Astrocyte of the spinal cord (primary cell): ENCODE measurements around the gene PLVAP.
A peak's percentile ranks its signal among the peaks of the same experiment; 100 is the strongest.

Experiments used
- DNase-seq: peaks from one replicate; pipeline ENCODE4 v3.0.0; 2011; ENCODE audit warnings: low read depth, low spot score
- H3K4me3 ChIP-seq: 2 replicates; pipeline ENCODE4 v1.5.1; 2011; ENCODE audit warnings: low read depth, mild to moderate bottlenecking, low read length, moderate library complexity
- in situ Hi-C: cut with HindIII; loops from 2 replicates; pipeline ENCODE4 v1.10.0; 2017; ENCODE audit warnings: low sequenced_read_pairs
- TF ChIP-seq, protein P1 (sequence below): IDR thresholded peaks from 2 replicates; pipeline ENCODE4 v1.5.1; 2012; ENCODE audit warnings: low read depth, mild to moderate bottlenecking, low read length, inconsistent platforms

The PLVAP gene

DNA sequence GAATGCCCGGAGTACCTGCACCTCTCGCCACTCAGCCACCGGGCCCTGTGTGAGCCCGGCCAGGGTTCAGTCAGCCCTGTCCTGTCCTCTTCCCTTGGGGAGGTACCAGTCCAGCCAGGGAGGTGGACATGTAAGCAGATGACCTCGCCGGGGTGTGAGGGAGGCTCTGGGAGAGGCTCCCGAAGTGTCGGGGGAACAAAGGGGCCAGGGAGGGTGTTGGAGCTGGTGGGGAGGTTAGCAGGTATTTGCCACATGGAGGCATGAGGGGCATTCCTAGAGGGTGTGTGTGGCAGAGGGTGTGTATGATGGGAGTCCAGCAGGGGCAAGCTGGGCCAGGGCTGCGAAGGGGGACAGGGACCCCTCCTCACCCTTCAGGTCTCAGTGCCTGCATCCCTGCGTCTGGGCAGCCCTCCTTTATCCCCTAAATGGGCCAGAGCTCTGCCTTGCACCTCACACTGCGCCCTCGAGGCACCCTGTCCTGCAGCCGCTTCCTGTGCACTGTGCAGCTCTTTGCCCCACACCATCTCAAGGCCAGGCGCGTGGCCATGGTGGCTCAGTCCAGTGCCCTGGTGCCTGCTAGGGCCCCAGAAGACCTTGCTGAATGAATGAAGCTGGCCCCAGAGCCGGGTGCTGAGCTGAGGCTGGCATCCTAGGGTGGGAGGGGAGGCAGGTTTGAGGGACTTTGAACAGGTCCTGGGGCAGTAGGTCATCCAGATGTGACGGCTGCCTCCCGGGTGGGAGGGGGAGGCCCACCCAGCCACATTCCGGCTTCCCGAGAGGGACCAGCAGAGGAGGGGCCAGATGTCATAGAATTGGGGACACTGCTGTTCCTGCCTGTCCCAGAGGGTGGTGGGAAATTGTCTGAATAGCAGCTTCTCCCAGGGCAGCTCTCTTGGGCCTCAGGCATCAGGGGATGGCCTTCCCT is 64.7 kb downstream of the PLVAP start:
- no peak overlapping the region for H3K4me3 ChIP-seq
- in situ Hi-C loops, result no loop called here
- DNase-seq, result no peak
- TF ChIP-seq, protein P1, sequence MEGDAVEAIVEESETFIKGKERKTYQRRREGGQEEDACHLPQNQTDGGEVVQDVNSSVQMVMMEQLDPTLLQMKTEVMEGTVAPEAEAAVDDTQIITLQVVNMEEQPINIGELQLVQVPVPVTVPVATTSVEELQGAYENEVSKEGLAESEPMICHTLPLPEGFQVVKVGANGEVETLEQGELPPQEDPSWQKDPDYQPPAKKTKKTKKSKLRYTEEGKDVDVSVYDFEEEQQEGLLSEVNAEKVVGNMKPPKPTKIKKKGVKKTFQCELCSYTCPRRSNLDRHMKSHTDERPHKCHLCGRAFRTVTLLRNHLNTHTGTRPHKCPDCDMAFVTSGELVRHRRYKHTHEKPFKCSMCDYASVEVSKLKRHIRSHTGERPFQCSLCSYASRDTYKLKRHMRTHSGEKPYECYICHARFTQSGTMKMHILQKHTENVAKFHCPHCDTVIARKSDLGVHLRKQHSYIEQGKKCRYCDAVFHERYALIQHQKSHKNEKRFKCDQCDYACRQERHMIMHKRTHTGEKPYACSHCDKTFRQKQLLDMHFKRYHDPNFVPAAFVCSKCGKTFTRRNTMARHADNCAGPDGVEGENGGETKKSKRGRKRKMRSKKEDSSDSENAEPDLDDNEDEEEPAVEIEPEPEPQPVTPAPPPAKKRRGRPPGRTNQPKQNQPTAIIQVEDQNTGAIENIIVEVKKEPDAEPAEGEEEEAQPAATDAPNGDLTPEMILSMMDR, result no peak

- DNase-seq, result peak; percentile 76
- no peak overlapping the region for H3K4me3 ChIP-seq
- in situ Hi-C loops, result no loop called here
- TF ChIP-seq, protein P1, result no peak
These were observed 65.5 kb downstream of the PLVAP start for GRCh38 chr19:17311455-17312188.

DNA sequence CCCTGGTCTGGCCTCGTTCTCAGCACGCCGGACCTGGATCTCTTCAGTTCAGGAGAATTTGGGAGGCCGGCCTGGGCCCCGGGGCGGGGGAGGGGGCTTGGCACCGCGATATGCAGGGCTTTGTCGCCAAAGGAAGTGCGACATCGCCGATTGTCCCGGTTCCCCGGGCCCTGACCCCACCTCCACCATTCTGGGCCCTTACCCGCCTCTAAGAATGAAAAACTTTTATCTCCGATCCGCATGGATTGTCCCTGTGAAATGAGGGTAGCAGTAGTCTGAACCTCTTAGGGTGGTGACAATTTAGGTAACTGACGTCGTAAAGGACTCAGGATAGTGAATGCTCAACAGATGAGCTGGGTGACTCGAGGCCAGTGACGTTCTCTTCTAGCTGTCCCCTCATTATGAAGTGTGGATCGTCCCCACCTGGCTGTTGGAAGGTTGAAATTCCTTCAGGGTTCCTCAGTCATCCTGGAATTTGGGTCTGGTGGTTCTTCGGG is 67.1 kb downstream of the PLVAP start:
- TF ChIP-seq, protein P1, result no peak
- in situ Hi-C loops, result no loop called here
- no peak for DNase-seq
- peak overlapping the region; percentile 99 for H3K4me3 ChIP-seq

DNA sequence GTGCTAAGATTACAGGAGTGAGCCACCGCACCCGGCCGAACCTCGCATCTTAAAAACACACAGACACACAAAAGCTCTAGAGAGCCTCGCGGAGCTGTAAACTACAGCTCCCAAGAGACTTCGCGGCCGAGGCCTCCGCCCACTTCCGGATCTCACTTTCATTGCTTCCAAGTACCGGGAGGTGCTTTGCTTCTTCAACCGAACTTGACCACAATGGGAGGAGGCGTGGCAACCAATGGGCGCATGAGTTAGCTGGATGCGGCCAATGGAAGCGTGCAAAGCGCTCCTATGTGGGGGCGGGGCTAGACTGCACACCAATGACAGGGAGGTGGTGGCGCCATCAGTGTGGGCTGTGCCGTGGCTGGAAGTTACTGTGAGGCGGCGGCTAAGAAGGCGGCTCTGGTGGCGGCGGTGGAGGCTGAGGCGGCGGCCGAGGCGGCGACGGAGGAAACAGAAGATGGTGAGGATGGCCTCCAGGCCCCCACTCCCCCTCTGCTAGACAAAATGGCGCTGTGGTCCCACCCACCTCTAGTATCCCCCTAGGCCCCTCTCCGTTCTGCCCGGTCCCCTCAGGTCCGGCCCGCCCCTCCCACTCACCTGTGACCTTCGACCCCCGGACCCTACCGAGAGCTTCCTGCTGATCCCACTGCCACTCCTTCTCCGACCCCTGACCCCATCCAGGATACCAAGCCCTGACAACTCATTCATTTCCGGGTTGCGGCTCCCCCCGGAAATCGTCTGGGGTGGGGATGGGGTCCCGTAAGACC is 67.8 kb downstream of the PLVAP start, which contains the start of gene DDA1:
Gene DDA1, plus strand, starts transcription at position 366 of the 767 bp plus-strand sequence. Its CDS starts 92 bp downstream, at position 458.
- TF ChIP-seq, protein P1, result no peak
- in situ Hi-C loops, result no loop called here
- H3K4me3 ChIP-seq, result peak within 1 kb of the TSS; percentile 99
- peak; percentile 100 for DNase-seq

- in situ Hi-C loops, result no loop called here
- TF ChIP-seq, protein P1, result no peak
- no peak overlapping the region for H3K4me3 ChIP-seq
- DNase-seq, result no peak
These were observed 69.2 kb downstream of the PLVAP start for GRCh38 chr19:17307876-17308377.

GRCh38 chr19:17306285-17306714 is 70.8 kb downstream of the PLVAP start:
- in situ Hi-C loops, result no loop called here
- peak overlapping the region; percentile 63 for H3K4me3 ChIP-seq
- no peak for DNase-seq
- TF ChIP-seq, protein P1, result no peak
